Neuron (in vitro differentiated cells): Measurements from ENCODE around the gene LPA.

Source experiments
- H2AFZ ChIP-seq: one replicate; pipeline ENCODE4 v1.6.1; 2013; ENCODE audit warnings: low read depth, mild to moderate bottlenecking, inconsistent platforms, low read length, moderate library complexity
- H3K27me3 ChIP-seq: one replicate; pipeline ENCODE4 v1.6.1; 2013; ENCODE audit warnings: low read length; ENCODE audit not compliant: insufficient read depth
- H3K36me3 ChIP-seq: one replicate; pipeline ENCODE4 v1.6.1; 2013; ENCODE audit warnings: low read length; ENCODE audit not compliant: insufficient read depth
- H3K4me1 ChIP-seq: one replicate; pipeline ENCODE4 v1.6.1; 2013; ENCODE audit warnings: low read length; ENCODE audit not compliant: insufficient read depth
- H3K4me3 ChIP-seq: 2 replicates; pipeline ENCODE4 v1.5.1; 2013; ENCODE audit warnings: mild to moderate bottlenecking, low read length, moderate library complexity
- H3K9me3 ChIP-seq: one replicate; pipeline ENCODE4 v1.6.1; 2013; ENCODE audit warnings: low read length

The LPA gene

GRCh38 chr6:160487116-160487515 lies 177.0 kb downstream of the LPA start:
- Histone ChIP-seq H3K4me1 (peaks cover 2% of the 10 kb centered on the region), H3K9me3 (no peaks in the 10 kb centered on the region), H3K4me3 (no peak overlapping the region), H3K27me3 (no peaks in the 10 kb centered on the region), H3K36me3 (no peaks in the 10 kb centered on the region), H2AFZ (no peak overlapping the region)
